HepG2 (cell line): ENCODE results near the gene FGFR3. TPM values are rescaled to one million over a fixed set of nuclear protein-coding genes. Genes with fewer than 3 reads are reported as not detected.

Experiments
- ARNTL ChIP-seq: sonication (generic); formaldehyde crosslinking; IDR thresholded peaks from 2 replicates; pipeline ENCODE4 v1.4.0; 2020; ENCODE audit warnings: mild to moderate bottlenecking, missing genetic modification reagents
- BCL6 ChIP-seq: IDR thresholded peaks from 2 replicates; pipeline ENCODE4 v1.6.1; 2016; ENCODE audit warnings: missing genetic modification reagents, missing compliant biosample characterization
- HNRNPL ChIP-seq: fragments of 200-400 bp; formaldehyde crosslinking; IDR thresholded peaks from 2 replicates; pipeline ENCODE4 v1.6.1; 2017; ENCODE audit warnings: mild to moderate bottlenecking, low read depth, low read length
- HNRNPLL ChIP-seq: fragments of 200-400 bp; formaldehyde crosslinking; IDR thresholded peaks from 2 replicates; pipeline ENCODE4 v1.6.1; 2017; ENCODE audit warnings: mild to moderate bottlenecking, low read depth, low read length; ENCODE audit not compliant: poor library complexity, severe bottlenecking
- JUN ChIP-seq: sonication (generic); formaldehyde crosslinking; IDR thresholded peaks from 2 replicates; pipeline ENCODE4 v1.4.0; 2020; ENCODE audit warnings: mild to moderate bottlenecking, missing genetic modification reagents
- KDM3A ChIP-seq: IDR thresholded peaks from 2 replicates; pipeline ENCODE4 v1.6.1; 2018; ENCODE audit warnings: low read depth, missing compliant biosample characterization
- KLF6 ChIP-seq: IDR thresholded peaks from 2 replicates; pipeline ENCODE4 v1.8.0; 2016; ENCODE audit warnings: missing biosample characterization, missing genetic modification reagents
- LCORL ChIP-seq, 2 experiments: fragments of 450-650 bp in 1 of 2; sonication (generic) in 1 of 2; formaldehyde crosslinking in 1 of 2; IDR thresholded peaks; 2 replicates each; pipeline versions ENCODE4 v1.5.0 to v1.6.1; 2017 to 2020; ENCODE audit warnings: antibody characterized with exemption in 1 of 2, missing genetic modification reagents in 1 of 2
- NKX3-1 ChIP-seq: sonication (generic); formaldehyde crosslinking; IDR thresholded peaks from 2 replicates; pipeline ENCODE4 v1.5.0; 2020; ENCODE audit warnings: missing genetic modification reagents
- RARA ChIP-seq: IDR thresholded peaks from 2 replicates; pipeline ENCODE4 v1.6.1; 2016; ENCODE audit warnings: missing genetic modification reagents, missing compliant biosample characterization
- ZFP36L2 ChIP-seq: sonication (generic); formaldehyde crosslinking; IDR thresholded peaks from 2 replicates; pipeline ENCODE4 v1.4.0; 2020; ENCODE audit warnings: missing genetic modification reagents
- ZKSCAN1 ChIP-seq: fragments of 150-350 bp; IDR thresholded peaks from 2 replicates; pipeline ENCODE4 v1.6.1; 2014; ENCODE audit warnings: low read length
- ZNF160 ChIP-seq: sonication (generic); formaldehyde crosslinking; IDR thresholded peaks from 2 replicates; pipeline ENCODE4 v1.8.0; 2022; ENCODE audit warnings: mild to moderate bottlenecking, inconsistent platforms, missing genetic modification reagents
- ZSCAN29 ChIP-seq: sonication (generic); formaldehyde crosslinking; conservative IDR thresholded peaks from 2 replicates; pipeline ENCODE4 v1.4.0; 2020; ENCODE audit warnings: mild to moderate bottlenecking, missing genetic modification reagents
- polyA plus RNA-seq, 8 experiments: library from polyadenylated mRNA; depleted of rRNA in 3 of 8; stranded (reverse) in 7 of 8; unstranded in 1 of 8; fragments of >200 nt; fragmentation: Illumina TruSeq in 4 of 8; extraction: Trizol in 4 of 8; gene quantifications; 2 replicates each; pipeline versions ENCODE4 v1.2.1 to v1.2.3, GENCODE V29; 2011 to 2016; ENCODE audit warnings: low read depth in 4 of 8, missing spikeins in 1 of 8, mixed read lengths in 1 of 8; ENCODE audit not compliant: insufficient read depth in 1 of 8
- total RNA-seq, 5 experiments: library from RNA; depleted of rRNA; stranded (reverse); fragments of >200 nt; fragmentation: Illumina TruSeq; extraction: Trizol; gene quantifications; 2 replicates each; pipeline ENCODE4 v1.2.3, GENCODE V29; 2016; ENCODE audit warnings: low read depth in 1 of 5
- TF ChIP-seq, protein P1 (sequence below): sonication (generic); formaldehyde crosslinking; IDR thresholded peaks from 2 replicates; pipeline ENCODE4 v1.4.0; 2020; ENCODE audit warnings: missing genetic modification reagents
- TF ChIP-seq, protein P2 (sequence below): sonication (generic); formaldehyde crosslinking; IDR thresholded peaks from one replicate; pipeline ENCODE4 v1.5.1; 2020; ENCODE audit warnings: mild to moderate bottlenecking, missing genetic modification reagents; ENCODE audit errors: not compliant biosample characterization
- TF ChIP-seq, protein P3 (sequence below): IDR thresholded peaks from 2 replicates; pipeline ENCODE4 v1.6.1; 2016; ENCODE audit warnings: mild to moderate bottlenecking, missing biosample characterization, missing genetic modification reagents
- TF ChIP-seq, protein P4 (sequence below): sonication (generic); formaldehyde crosslinking; IDR thresholded peaks from 2 replicates; pipeline ENCODE4 v1.4.0; 2020; ENCODE audit warnings: missing genetic modification reagents, borderline replicate concordance

FGFR3 gene
- total and polyA plus RNA-seq, 2 of the 13 experiments (the other 11 are each of a cell fraction or from before 2014, with no cell fraction given): 103 to 109 TPM

DNA sequence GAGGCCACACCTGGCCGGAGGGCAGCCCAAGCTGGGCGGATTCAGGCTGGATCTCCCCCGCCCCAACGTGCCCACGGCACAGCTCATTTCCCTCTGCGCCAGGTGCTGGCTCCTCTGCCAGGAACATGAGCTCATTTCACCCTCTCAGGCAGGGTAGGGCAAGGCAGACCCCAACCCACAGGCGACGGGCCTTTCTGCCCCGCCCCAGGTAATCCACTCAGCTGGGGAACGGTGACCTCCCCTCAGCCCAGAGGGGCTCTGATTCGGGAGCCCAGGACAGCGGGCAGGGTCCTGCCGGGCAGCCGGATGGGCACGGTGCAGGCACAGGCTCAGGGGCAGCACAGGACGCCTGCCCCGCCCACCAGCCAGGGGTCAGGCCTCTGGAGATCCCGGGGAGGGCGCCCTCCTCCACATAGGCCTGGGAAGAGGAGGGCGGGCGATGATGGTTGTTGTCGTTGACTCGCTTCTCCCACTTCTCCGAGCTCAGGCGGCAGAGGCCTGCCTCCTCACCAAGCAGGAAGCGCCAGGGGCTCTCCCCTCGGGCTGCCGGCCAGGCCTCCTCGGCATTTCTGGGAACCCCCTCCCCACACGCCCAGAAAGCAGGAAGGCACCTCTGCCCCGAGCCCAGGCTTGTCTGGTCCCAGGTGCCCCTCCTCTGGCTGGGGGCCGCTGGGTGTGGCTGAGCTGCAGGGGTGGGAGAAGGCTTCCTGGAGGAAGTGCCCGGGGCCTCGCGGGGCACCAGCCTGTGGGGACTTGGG is 40.6 kb upstream of the FGFR3 start (continued):
- TF ChIP-seq, protein P1, sequence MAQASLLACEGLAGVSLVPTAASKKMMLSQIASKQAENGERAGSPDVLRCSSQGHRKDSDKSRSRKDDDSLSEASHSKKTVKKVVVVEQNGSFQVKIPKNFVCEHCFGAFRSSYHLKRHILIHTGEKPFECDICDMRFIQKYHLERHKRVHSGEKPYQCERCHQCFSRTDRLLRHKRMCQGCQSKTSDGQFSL (CRISPR knock-in tag): no peak
- TF ChIP-seq HNRNPL (peak; percentile 98), ARNTL (CRISPR knock-in tag) (0 out of 2 replicates have a peak, but pooled peaks have one; percentile 22), LCORL (IDR thresholded peaks at IDR 0.05) (no peak), LCORL (CRISPR knock-in tag; IDR thresholded peaks at IDR 0.05) (peak; percentile 77), ZNF160 (0 out of 2 replicates have a peak, but pooled peaks have one; percentile 39), RARA (CRISPR knock-in tag) (0 out of 2 replicates have a peak, but pooled peaks have one; percentile 8), JUN (CRISPR knock-in tag) (no peak), HNRNPLL (peak; percentile 28), BCL6 (0 out of 2 replicates have a peak, but pooled peaks have one; percentile 18), KDM3A (CRISPR knock-in tag) (0 out of 2 replicates have a peak, but pooled peaks have one; percentile 76), ZFP36L2 (CRISPR knock-in tag) (no peak), KLF6 (CRISPR knock-in tag) (0 out of 2 replicates have a peak, but pooled peaks have one; percentile 62), ZSCAN29 (CRISPR knock-in tag) (no peak), ZKSCAN1 (no peak), NKX3-1 (peak; percentile 51; the same call in 1 of the 2 replicates)
- TF ChIP-seq, protein P2, sequence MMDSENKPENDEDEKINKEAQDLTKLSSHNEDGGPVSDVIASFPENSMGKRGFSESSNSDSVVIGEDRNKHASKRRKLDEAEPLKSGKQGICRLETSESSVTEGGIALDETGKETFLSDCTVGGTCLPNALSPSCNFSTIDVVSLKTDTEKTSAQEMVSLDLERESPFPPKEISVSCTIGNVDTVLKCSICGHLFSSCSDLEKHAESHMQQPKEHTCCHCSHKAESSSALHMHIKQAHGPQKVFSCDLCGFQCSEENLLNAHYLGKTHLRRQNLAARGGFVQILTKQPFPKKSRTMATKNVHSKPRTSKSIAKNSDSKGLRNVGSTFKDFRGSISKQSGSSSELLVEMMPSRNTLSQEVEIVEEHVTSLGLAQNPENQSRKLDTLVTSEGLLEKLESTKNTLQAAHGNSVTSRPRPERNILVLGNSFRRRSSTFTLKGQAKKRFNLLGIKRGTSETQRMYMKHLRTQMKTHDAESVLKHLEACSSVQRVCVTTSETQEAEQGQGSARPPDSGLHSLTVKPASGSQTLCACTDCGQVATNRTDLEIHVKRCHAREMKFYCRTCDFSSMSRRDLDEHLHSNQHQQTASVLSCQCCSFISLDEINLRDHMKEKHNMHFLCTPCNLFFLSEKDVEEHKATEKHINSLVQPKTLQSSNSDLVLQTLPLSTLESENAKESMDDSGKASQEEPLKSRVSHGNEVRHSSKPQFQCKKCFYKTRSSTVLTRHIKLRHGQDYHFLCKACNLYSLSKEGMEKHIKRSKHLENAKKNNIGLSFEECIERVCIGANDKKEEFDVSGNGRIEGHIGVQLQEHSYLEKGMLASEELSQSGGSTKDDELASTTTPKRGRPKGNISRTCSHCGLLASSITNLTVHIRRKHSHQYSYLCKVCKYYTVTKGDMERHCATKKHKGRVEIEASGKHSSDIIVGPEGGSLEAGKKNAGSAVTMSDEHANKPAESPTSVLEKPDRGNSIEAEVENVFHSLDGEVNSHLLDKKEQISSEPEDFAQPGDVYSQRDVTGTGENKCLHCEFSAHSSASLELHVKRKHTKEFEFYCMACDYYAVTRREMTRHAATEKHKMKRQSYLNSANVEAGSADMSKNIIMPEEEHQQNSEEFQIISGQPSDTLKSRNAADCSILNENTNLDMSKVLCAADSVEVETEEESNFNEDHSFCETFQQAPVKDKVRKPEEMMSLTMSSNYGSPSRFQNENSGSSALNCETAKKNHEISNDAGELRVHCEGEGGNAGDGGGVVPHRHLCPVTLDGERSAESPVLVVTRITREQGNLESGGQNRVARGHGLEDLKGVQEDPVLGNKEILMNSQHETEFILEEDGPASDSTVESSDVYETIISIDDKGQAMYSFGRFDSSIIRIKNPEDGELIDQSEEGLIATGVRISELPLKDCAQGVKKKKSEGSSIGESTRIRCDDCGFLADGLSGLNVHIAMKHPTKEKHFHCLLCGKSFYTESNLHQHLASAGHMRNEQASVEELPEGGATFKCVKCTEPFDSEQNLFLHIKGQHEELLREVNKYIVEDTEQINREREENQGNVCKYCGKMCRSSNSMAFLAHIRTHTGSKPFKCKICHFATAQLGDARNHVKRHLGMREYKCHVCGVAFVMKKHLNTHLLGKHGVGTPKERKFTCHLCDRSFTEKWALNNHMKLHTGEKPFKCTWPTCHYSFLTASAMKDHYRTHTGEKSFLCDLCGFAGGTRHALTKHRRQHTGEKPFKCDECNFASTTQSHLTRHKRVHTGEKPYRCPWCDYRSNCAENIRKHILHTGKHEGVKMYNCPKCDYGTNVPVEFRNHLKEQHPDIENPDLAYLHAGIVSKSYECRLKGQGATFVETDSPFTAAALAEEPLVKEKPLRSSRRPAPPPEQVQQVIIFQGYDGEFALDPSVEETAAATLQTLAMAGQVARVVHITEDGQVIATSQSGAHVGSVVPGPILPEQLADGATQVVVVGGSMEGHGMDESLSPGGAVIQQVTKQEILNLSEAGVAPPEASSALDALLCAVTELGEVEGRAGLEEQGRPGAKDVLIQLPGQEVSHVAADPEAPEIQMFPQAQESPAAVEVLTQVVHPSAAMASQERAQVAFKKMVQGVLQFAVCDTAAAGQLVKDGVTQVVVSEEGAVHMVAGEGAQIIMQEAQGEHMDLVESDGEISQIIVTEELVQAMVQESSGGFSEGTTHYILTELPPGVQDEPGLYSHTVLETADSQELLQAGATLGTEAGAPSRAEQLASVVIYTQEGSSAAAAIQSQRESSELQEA: peak; percentile 52
- TF ChIP-seq, protein P3, sequence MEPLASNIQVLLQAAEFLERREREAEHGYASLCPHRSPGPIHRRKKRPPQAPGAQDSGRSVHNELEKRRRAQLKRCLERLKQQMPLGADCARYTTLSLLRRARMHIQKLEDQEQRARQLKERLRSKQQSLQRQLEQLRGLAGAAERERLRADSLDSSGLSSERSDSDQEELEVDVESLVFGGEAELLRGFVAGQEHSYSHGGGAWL: peak; percentile 71
- TF ChIP-seq, protein P4, sequence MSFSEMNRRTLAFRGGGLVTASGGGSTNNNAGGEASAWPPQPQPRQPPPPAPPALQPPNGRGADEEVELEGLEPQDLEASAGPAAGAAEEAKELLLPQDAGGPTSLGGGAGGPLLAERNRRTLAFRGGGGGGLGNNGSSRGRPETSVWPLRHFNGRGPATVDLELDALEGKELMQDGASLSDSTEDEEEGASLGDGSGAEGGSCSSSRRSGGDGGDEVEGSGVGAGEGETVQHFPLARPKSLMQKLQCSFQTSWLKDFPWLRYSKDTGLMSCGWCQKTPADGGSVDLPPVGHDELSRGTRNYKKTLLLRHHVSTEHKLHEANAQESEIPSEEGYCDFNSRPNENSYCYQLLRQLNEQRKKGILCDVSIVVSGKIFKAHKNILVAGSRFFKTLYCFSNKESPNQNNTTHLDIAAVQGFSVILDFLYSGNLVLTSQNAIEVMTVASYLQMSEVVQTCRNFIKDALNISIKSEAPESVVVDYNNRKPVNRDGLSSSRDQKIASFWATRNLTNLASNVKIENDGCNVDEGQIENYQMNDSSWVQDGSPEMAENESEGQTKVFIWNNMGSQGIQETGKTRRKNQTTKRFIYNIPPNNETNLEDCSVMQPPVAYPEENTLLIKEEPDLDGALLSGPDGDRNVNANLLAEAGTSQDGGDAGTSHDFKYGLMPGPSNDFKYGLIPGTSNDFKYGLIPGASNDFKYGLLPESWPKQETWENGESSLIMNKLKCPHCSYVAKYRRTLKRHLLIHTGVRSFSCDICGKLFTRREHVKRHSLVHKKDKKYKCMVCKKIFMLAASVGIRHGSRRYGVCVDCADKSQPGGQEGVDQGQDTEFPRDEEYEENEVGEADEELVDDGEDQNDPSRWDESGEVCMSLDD (CRISPR knock-in tag): peak; percentile 49; the same call in 1 of the 2 replicates
